NOMO-1 (cell line): ENCODE data around the gene RPL39L.
A peak's percentile ranks its signal among the peaks of the same experiment; 100 is the strongest.
"Not testable (repeated sequence)": the region's sequence is repeated elsewhere in the genome, so short reads cannot be mapped to it uniquely, and the experiment has no call there.

Experiments
- DNase-seq, 2 experiments: peaks; one replicate each; lab custom pipeline; 2025; ENCODE audit not compliant: unreplicated experiment in 2 of 2; lab: John Stamatoyannopoulos, UW

The RPL39L gene

GRCh38 chr3:187139126-187139894 is at the start of gene RPL39L:
TSS of gene RPL39L (minus strand) at chr3:187139496. CDS start at chr3:187121300, 18,196 bp downstream.
- peak; percentile 96 to 97 for DNase-seq

DNA sequence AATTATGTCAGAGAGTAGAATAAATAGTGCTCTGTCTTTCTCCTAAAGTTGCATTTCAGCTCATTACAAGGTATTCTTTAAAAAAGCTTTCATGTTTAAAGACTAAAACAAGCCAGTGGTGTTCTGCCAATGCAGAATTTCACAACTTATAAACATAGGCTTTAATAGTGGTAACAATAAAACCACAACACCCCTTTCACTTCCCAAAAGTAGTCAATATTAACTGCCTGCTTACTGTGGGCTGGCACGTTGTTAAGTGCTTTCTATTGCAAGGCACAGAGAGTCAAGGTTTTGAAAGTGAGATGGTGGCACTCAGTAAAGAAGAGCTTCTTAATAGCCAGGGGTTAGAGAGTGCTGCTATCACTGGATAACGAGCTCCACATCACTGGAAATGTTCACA is 49.6 kb upstream of the RPL39L start:
- peak; percentile 78 to 97 for DNase-seq

GRCh38 chr3:187186801-187187421 is 47.6 kb upstream of the RPL39L start:
- peak in 1 of 2 experiments; percentile 15 for DNase-seq

- DNase-seq = no peak
Observed at GRCh38 chr3:187186375-187186774, 47.1 kb upstream of the RPL39L start.

DNA sequence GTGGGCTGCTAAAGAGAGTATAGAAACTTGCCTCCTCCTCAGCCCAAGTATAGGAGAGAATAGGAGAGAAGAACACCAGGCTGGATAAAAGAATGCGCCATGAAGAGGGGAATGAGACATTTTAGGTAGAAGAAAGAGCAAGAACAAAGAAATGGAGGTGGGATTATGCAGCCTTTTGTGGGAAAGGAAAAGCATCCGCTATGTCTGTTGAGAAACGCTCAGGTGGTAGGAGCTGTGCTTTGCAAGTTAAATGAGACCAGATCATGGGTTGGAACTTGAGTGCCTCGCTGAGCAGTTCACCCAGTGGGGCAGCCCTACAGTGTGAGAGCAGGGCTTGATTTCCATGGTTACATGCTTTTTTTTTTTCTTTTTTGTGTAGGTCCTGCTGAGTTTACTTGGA is 46.5 kb upstream of the RPL39L start:
- DNase-seq = no peak

GRCh38 chr3:187183903-187184302 is 44.6 kb upstream of the RPL39L start:
- no peak for DNase-seq

- peak; percentile 77 to 82 for DNase-seq
Observed at GRCh38 chr3:187183210-187183862, 44.0 kb upstream of the RPL39L start.

DNA sequence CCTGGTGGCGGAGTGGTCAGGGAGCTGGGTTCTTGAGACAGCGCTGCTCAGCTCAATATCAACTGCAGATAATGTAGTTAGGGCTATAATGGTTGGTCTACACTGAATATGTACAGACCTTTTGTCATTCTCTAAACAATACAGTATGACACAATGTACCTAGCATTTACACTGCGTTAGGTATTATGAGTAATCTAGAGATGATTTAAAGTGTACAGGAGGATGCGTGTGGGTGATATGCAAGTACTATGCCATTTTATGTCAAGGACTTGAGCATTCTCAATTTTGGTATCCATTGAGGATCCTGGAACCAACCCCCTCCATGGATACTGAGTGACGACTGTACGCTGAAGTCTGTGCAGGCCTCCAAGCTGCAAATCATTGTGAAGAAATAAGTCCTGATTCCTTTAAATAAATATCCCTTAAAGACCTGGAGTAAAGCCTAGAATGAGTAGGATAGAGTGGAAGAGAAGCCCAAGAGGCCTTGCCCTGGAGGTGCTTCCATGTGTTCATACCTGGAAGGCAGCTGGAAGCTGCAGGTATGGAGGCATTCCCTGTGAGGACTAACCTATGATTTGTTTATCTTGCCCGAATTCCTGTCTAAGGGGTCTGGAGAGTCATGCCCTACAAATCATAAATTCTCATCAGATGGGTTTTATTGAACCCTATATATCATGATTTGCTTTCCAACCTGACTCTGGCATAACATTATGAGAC is 42.3 kb upstream of the RPL39L start:
- no peak for DNase-seq

- DNase-seq = no peak
Observed at GRCh38 chr3:187172929-187173328, 33.6 kb upstream of the RPL39L start.

DNA sequence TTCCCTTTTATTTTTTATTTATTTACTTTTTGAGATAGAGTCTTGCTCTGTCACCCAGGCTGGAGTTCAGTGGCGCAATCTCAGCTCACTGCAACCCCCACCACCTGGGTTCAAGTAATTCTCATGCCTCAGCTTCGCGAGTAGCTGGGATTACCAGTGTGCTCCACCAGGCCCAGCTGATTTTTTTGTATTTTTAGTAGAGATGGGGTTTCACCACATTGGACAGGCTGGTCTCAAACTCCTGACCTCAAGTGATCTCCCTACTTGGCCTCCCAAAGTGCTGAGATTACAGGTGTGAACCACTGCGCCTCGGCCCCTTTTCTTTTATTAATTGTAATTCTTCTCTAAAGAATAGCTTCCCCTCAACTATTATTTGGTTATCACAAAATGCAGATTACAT is 31.6 kb upstream of the RPL39L start:
- DNase-seq = not testable (repeated sequence)

- DNase-seq = no peak
Observed at GRCh38 chr3:187169231-187169960, 30.1 kb upstream of the RPL39L start.

DNA sequence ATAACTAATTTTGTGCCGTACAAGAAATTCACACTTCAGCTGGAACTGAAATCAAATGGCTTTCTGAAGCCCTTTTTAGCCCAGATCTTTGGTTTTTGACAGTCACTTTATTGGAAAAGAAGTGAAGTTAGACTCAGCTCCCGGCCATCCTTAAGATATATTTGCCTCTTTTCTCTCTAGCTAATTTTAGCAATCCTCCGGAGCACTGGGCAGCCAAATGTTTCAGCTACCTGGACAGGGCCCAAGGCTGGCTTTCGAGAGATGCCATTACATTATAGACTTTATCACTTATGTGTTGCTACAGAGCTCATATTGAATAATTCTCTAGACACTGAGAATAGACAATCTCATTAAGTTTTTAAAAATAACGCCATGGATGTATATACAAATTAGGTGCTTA is 28.5 kb upstream of the RPL39L start:
- no peak for DNase-seq

DNA sequence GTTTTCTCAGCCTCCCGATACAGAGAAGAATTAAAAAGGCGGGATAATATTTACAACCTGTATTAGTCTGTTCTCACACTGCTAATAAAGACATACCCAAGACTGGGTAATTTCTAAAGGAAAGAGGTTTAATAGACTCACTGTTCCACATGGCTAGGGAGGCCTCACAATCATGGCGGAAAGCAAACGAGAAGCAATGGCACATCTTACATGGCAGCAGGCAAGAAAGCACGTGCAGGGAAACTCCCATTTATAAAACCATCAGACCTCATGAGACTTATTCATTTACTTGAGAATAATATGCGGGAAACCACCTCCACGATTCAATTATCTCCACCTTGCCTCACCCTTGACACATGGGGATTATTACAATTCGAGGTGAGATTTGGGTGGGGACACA is 27.5 kb upstream of the RPL39L start:
- DNase-seq = no peak

GRCh38 chr3:187165144-187165543 is 25.8 kb upstream of the RPL39L start:
- DNase-seq = peak; percentile 36 to 67

DNA sequence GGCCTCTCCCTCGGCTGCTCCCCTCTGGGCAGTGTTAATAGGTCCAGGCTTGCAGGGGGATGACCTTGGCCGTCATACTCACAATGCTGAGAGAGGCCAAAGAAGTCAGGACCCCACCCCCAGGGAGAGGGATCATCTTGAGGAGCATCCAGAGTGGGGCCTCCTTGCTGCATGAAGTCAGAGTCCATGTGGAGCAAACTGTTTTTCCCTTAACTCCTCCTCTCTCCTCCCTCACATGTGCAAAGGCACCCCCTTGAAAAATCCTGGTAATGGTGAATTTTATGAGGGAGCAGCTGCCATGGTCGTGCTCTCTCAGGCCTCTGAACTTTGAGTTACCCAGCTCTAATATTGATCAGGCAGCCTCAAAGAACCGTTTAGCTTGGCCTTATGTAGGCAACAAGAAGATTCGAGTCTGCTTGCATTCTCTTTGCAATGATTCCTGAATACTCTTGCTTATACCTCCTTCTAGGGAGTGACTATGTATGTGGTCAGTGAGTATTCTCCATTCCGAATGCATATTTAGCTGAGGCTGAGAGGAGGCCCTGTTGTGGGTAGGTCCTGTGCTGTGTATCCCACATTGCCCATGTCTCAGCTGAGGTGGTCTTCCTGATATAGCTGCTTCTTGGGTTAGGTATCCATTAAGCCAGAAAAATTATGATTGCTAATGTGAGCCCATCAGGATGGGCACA is 23.1 kb upstream of the RPL39L start:
- no peak for DNase-seq

- DNase-seq = no peak
Observed at GRCh38 chr3:187161556-187161955, 22.3 kb upstream of the RPL39L start.

GRCh38 chr3:187150599-187150998 is 11.3 kb upstream of the RPL39L start:
- peak; percentile 7 to 16 for DNase-seq

DNA sequence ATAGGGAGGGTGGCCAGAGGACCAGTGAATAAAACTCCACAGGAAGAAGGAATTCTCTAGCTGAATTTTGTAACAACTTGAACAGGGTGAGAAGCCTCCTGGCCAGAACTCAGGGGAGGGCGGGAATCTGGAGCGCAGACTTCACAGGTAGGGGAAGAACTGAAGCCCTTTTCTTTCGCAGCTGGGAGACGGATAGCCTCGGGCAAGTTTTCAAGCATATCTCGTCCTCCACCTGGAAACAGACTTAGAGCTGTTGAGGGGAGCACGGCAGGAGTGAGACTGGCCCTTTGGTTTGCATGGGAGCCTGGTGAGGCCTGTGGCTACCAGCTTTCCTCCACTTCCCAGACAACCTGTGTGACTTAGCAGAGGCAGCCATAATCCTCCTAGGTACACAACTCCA is 10.9 kb upstream of the RPL39L start:
- DNase-seq = no peak

GRCh38 chr3:187146389-187146788 is 7.1 kb upstream of the RPL39L start:
- DNase-seq = no peak
